Measurements from ENCODE around the gene ITGB4.

The ITGB4 gene

GRCh38 chr17:75750661-75751423 is 29.6 kb downstream of the ITGB4 start:
- TF ChIP-seq REST (IDR thresholded peaks at IDR 0.05; ENCODE audit: insufficient read depth in 1 of 2, low read depth in 2 of 2, low read length in 2 of 2): no peak
- no peak for TF ChIP-seq SIN3A (IDR thresholded peaks at IDR 0.05; ENCODE audit: borderline replicate concordance, insufficient read depth, low read length)

GRCh38 chr17:75751676-75752404 is 30.6 kb downstream of the ITGB4 start:
- TF ChIP-seq TAF1 (IDR thresholded peaks at IDR 0.05; ENCODE audit: borderline replicate concordance, insufficient read depth, low read length) (no peak), FOXP2 (optimal IDR thresholded peaks at IDR 0.05; ENCODE audit: borderline replicate concordance, extremely low read depth, extremely low read length, insufficient read depth) (no peak), REST (IDR thresholded peaks at IDR 0.05; ENCODE audit: insufficient read depth in 1 of 2, low read depth in 2 of 2, low read length in 2 of 2) (no peak), POLR2AphosphoS5 (IDR thresholded peaks at IDR 0.05; ENCODE audit: low read depth, low read length) (no peak), SIN3A (IDR thresholded peaks at IDR 0.05; ENCODE audit: borderline replicate concordance, insufficient read depth, low read length) (no peak)

GRCh38 chr17:75752405-75752709 is 31.1 kb downstream of the ITGB4 start:
- TF ChIP-seq REST (IDR thresholded peaks at IDR 0.05; ENCODE audit: insufficient read depth in 1 of 2, low read depth in 2 of 2, low read length in 2 of 2): no peak
- TF ChIP-seq FOXP2 (optimal IDR thresholded peaks at IDR 0.05; ENCODE audit: borderline replicate concordance, extremely low read depth, extremely low read length, insufficient read depth): no peak
- TF ChIP-seq SIN3A (IDR thresholded peaks at IDR 0.05; ENCODE audit: borderline replicate concordance, insufficient read depth, low read length): no peak
- TF ChIP-seq POLR2AphosphoS5 (IDR thresholded peaks at IDR 0.05; ENCODE audit: low read depth, low read length): no peak
- no peak for TF ChIP-seq TAF1 (IDR thresholded peaks at IDR 0.05; ENCODE audit: borderline replicate concordance, insufficient read depth, low read length)

- TF ChIP-seq FOXP2 (optimal IDR thresholded peaks at IDR 0.05; ENCODE audit: borderline replicate concordance, extremely low read depth, extremely low read length, insufficient read depth): no peak
- TF ChIP-seq POLR2AphosphoS5 (IDR thresholded peaks at IDR 0.05; ENCODE audit: low read depth, low read length): no peak
- no peak for TF ChIP-seq SIN3A (IDR thresholded peaks at IDR 0.05; ENCODE audit: borderline replicate concordance, insufficient read depth, low read length)
- no peak for TF ChIP-seq TAF1 (IDR thresholded peaks at IDR 0.05; ENCODE audit: borderline replicate concordance, insufficient read depth, low read length)
- no peak for TF ChIP-seq REST (IDR thresholded peaks at IDR 0.05; ENCODE audit: insufficient read depth in 1 of 2, low read depth in 2 of 2, low read length in 2 of 2)
Observed at GRCh38 chr17:75752802-75753513, 31.7 kb downstream of the ITGB4 start.
